IPS-20b (cell line): ENCODE measurements around the gene MELK.

Experiments
- H3K27ac ChIP-seq: one replicate; pipeline ENCODE4 v1.5.1; 2013; ENCODE audit warnings: low read length
- H3K27me3 ChIP-seq: 2 replicates; pipeline ENCODE4 v1.6.1; 2013; ENCODE audit warnings: mild to moderate bottlenecking, low read length, inconsistent platforms; ENCODE audit not compliant: insufficient read depth
- H3K36me3 ChIP-seq: 2 replicates; pipeline ENCODE4 v1.6.1; 2013; ENCODE audit warnings: low read depth, mild to moderate bottlenecking, inconsistent platforms, low read length, moderate library complexity; ENCODE audit not compliant: insufficient read depth
- H3K4me1 ChIP-seq: 2 replicates; pipeline ENCODE4 v1.6.1; 2013; ENCODE audit warnings: mild to moderate bottlenecking, control low read depth, inconsistent platforms, low read length, moderate library complexity; ENCODE audit not compliant: insufficient read depth
- H3K4me3 ChIP-seq: 2 replicates; pipeline ENCODE4 v1.5.1; 2013; ENCODE audit warnings: mild to moderate bottlenecking, low read length, inconsistent platforms
- H3K9ac ChIP-seq: 2 replicates; pipeline ENCODE4 v1.6.1; 2013; ENCODE audit warnings: low read depth, mild to moderate bottlenecking, inconsistent platforms, low read length, moderate library complexity
- H3K9me3 ChIP-seq: 2 replicates; pipeline ENCODE4 v1.6.1; 2013; ENCODE audit warnings: mild to moderate bottlenecking, low read depth, low read length, inconsistent platforms; ENCODE audit not compliant: insufficient read depth

Gene MELK

GRCh38 chr9:36590231-36590630 lies 17.5 kb downstream of the MELK start:
- no peaks in the 10 kb centered on the region for H3K9me3 ChIP-seq
- peaks cover 79% of the 10 kb centered on the region for H3K36me3 ChIP-seq
- H3K27me3 ChIP-seq: no peaks in the 10 kb centered on the region
- no peaks in the 10 kb centered on the region for H3K4me1 ChIP-seq
- H3K27ac ChIP-seq: no peak overlapping the region
- H3K4me3 ChIP-seq: no peak overlapping the region
- no peak overlapping the region for H3K9ac ChIP-seq

DNA sequence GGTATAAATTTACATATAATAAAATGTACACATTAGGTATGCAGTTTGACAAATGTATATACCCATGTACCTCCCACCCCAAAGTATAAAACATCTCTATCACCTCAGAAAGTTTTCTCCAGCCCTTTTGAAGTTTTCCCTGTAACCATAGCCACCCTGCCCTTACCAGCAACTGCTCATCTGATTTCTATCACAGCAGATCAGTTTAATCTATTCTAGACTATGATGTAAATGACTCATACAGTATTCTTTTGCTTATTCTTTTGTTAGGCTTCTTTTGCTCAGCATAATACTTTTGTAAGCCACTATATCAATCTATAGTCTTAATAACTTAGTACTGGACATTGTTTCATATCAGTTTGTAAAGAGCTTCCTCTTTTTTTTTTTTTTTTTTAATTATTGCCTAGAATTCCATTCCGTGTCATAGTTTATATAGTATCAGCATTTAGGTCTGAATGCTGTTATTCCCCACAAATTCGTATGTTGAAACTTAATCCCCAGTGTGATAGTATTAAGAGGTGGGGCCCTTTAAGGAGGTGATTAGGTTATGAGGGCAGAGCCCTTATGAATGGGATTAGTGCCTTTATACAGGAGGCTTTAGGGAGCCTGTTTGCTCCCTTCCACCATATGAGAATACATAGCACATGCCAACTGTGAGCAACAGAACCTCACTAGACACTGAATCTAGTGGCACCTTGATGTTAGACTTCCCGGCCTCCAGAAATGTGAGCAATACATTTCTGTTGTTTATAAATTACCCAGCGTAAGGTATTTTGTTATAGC lies 20.3 kb downstream of the MELK start:
- no peak overlapping the region for H3K4me3 ChIP-seq
- H3K9ac ChIP-seq: no peak overlapping the region
- no peaks in the 10 kb centered on the region for H3K27me3 ChIP-seq
- peaks cover 87% of the 10 kb centered on the region for H3K36me3 ChIP-seq
- H3K27ac ChIP-seq: no peak overlapping the region
- no peaks in the 10 kb centered on the region for H3K9me3 ChIP-seq
- no peaks in the 10 kb centered on the region for H3K4me1 ChIP-seq

DNA sequence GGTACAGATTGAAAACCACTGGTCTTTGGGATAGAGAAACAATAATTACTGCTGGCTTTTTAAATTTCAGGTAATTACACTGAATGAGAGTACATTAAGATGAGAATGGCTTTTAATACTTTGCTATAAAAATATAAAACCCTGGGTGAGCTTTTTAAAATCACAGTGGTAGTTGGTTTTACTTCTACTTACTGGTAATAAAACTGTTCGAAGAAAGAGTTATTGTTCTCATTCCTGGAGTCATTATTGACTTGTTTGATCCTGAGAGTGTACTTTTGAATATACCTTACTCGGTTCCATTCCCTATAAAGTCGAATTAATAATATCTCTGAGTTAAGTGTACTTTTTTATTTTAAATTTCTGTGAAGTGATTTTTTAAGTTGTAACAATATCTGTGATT lies 21.5 kb downstream of the MELK start:
- no peak overlapping the region for H3K27ac ChIP-seq
- H3K36me3 ChIP-seq: peaks cover 93% of the 10 kb centered on the region
- no peaks in the 10 kb centered on the region for H3K27me3 ChIP-seq
- H3K4me1 ChIP-seq: no peaks in the 10 kb centered on the region
- H3K4me3 ChIP-seq: no peak overlapping the region
- no peaks in the 10 kb centered on the region for H3K9me3 ChIP-seq
- no peak overlapping the region for H3K9ac ChIP-seq

DNA sequence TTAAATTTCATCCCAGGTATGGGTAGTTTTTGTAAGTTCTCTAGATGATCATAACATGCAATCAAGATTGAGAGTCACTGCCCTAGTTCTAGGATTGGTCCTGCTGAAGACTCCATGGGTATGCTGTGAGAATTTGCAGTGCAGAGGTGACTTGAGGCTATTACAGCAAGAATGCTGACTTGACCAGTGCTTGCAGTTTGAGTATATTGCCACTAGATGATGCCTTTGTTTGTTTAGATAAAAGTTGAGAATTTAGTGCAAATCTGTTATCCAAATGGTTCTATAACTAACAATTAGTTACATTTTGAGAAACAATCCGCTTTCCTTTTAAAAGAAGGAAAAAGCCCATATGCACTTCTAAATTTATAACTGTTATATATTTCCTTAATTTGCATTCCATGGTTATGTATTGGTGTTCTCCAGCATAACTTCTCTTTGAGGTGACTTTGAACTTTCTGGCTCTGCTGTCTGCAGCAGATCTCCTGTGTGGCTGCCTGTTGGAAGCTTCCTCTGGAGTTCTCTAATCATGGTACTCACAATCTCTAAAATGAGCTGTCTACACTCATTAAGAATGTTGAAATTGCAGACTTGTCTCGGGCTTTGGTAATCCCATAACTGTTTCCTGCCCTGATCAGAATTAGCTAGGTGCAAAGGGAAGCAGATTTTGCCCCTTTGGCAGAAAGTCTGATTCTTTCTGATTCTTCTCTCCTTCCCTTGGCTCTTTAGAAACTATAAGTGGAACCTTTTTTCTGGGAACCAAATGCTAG lies 24.9 kb downstream of the MELK start:
- H3K4me1 ChIP-seq: no peaks in the 10 kb centered on the region
- peaks cover 89% of the 10 kb centered on the region for H3K36me3 ChIP-seq
- H3K27ac ChIP-seq: no peak overlapping the region
- no peak overlapping the region for H3K4me3 ChIP-seq
- no peaks in the 10 kb centered on the region for H3K9me3 ChIP-seq
- H3K9ac ChIP-seq: no peak overlapping the region
- H3K27me3 ChIP-seq: no peaks in the 10 kb centered on the region

DNA sequence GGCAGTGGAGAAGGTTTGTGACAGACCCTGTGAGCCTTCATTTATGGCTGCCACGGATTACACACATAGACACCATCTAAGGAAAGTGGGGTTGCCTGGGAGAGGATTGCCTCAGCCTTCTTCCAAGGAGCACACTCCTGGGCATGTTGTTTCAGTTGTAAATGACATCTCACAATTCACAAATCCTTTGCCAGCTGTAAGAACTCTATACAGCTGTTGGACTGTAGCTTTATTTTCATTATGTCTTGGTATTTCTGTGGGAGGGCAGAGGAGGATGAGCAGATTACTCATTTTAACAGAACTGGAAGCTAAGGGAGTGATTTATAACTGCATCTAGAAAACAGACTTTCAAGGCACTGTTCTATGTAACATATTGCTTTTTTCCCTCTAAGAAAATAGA lies 25.6 kb downstream of the MELK start:
- Histone ChIP-seq H3K4me1 (no peaks in the 10 kb centered on the region), H3K4me3 (no peak overlapping the region), H3K27me3 (no peaks in the 10 kb centered on the region), H3K27ac (no peak overlapping the region), H3K9ac (no peak overlapping the region), H3K36me3 (peaks cover 89% of the 10 kb centered on the region), H3K9me3 (no peaks in the 10 kb centered on the region)

DNA sequence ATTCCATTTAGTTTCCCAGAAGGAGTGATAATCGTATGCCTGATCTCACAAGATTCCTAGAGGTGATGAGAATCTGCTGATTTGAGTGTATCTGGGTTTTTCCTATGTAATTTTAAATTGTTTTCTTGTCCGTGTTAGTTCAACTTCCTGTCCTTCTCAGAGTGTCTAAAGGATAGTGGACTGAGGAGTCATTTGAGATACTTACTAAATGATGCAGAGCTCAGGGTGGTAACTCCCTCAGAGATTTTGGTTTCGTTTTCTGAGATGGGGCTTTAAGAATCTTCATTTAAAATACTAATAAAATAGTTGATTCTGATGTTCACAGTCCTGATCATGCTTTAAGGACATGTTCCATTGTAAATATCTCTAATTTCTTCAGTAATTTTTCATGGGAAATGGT lies 30.3 kb downstream of the MELK start:
- Histone ChIP-seq H3K36me3 (peaks cover 84% of the 10 kb centered on the region), H3K9ac (no peak overlapping the region), H3K27ac (no peak overlapping the region), H3K4me3 (no peak overlapping the region), H3K9me3 (no peaks in the 10 kb centered on the region), H3K27me3 (no peaks in the 10 kb centered on the region), H3K4me1 (no peaks in the 10 kb centered on the region)

GRCh38 chr9:36609306-36609705 lies 36.6 kb downstream of the MELK start:
- peaks cover 78% of the 10 kb centered on the region for H3K36me3 ChIP-seq
- peaks cover 6% of the 10 kb centered on the region; the same call in 1 of the 2 replicates for H3K9me3 ChIP-seq
- no peaks in the 10 kb centered on the region for H3K4me1 ChIP-seq
- H3K4me3 ChIP-seq: no peak overlapping the region
- no peaks in the 10 kb centered on the region for H3K27me3 ChIP-seq
- no peak overlapping the region for H3K9ac ChIP-seq
- no peak overlapping the region for H3K27ac ChIP-seq

GRCh38 chr9:36622121-36622520 lies 49.4 kb downstream of the MELK start:
- H3K4me1 ChIP-seq: no peaks in the 10 kb centered on the region
- H3K9me3 ChIP-seq: no peaks in the 10 kb centered on the region
- no peak overlapping the region for H3K27ac ChIP-seq
- H3K9ac ChIP-seq: no peak overlapping the region
- H3K4me3 ChIP-seq: no peak overlapping the region
- peaks cover 35% of the 10 kb centered on the region for H3K36me3 ChIP-seq
- no peaks in the 10 kb centered on the region for H3K27me3 ChIP-seq

DNA sequence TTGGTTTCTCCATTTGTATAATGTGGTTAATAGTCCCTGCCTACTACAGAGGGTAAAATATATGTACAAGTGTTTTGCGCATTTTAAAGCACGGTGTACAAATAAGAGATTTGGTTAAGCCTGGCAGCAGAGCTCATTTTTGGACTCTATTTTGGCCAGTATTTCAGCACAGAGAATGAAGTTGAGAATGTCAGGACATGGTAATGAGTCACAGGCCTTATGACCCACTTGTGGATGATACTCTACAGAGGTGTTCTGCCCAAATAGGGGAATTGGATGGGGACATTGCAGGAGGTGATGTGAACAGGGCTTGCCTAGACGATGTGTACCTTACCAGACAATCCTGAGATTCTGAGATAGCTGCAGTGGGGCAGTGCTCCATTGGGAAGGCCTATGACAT lies 50.6 kb downstream of the MELK start:
- Histone ChIP-seq H3K36me3 (peaks cover 27% of the 10 kb centered on the region), H3K4me1 (no peaks in the 10 kb centered on the region), H3K4me3 (no peak overlapping the region), H3K9ac (no peak overlapping the region), H3K27me3 (no peaks in the 10 kb centered on the region), H3K9me3 (no peaks in the 10 kb centered on the region), H3K27ac (no peak overlapping the region)

GRCh38 chr9:36625006-36625615 lies 52.4 kb downstream of the MELK start:
- H3K27ac ChIP-seq: no peak overlapping the region
- H3K9ac ChIP-seq: no peak overlapping the region
- no peak overlapping the region for H3K4me3 ChIP-seq
- no peaks in the 10 kb centered on the region for H3K27me3 ChIP-seq
- peaks cover 27% of the 10 kb centered on the region for H3K36me3 ChIP-seq
- H3K4me1 ChIP-seq: no peaks in the 10 kb centered on the region
- H3K9me3 ChIP-seq: no peaks in the 10 kb centered on the region

DNA sequence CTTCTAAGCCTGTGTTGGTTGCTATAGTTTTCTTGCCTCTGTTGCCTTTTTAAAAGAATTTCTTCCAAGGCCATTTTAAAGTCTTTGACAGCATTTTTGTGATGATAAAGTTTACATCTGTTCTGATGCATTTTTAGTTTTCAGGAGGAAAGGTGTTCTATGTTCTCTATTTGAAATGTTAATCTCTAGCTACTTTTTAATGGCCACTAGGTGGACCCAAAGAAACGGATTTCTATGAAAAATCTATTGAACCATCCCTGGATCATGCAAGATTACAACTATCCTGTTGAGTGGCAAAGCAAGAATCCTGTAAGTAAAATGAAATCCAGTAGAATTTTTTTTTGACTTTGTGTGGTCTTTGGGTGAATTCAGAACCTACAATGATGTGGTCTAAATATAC lies 60.2 kb downstream of the MELK start:
- Histone ChIP-seq H3K4me1 (no peaks in the 10 kb centered on the region), H3K36me3 (peaks cover 57% of the 10 kb centered on the region)

More for the DNA sequence above, 60.2 kb downstream of the MELK start:
- H3K27me3 ChIP-seq: no peaks in the 10 kb centered on the region
- H3K9ac ChIP-seq: no peak overlapping the region
- H3K9me3 ChIP-seq: no peaks in the 10 kb centered on the region
- no peak overlapping the region for H3K4me3 ChIP-seq
- no peak overlapping the region for H3K27ac ChIP-seq
